GM21515 (cell line): ENCODE measurements around the gene SIGLEC12.
"Not testable (repeated sequence)": the region's sequence is repeated elsewhere in the genome, so short reads cannot be mapped to it uniquely, and the experiment has no call there.

Experiments
- ATAC-seq: cut with Tn5 transposase; IDR thresholded peaks from one replicate; pipeline ENCODE4 v1.9.1; 2021; ENCODE audit not compliant: unreplicated experiment

The SIGLEC12 gene

GRCh38 chr19:51485960-51486660 lies 15.5 kb downstream of the SIGLEC12 start:
- ATAC-seq: no peak

- no peak for ATAC-seq
Measured at GRCh38 chr19:51480590-51480989, 21.0 kb downstream of the SIGLEC12 start.

- no peak for ATAC-seq
Measured at GRCh38 chr19:51479531-51480331, 21.9 kb downstream of the SIGLEC12 start.

GRCh38 chr19:51478381-51479234 lies 23.0 kb downstream of the SIGLEC12 start, which contains the start of gene CEACAM18:
TSS of gene CEACAM18 (plus strand) at chr19:51478539.
- no peak for ATAC-seq

GRCh38 chr19:51477344-51477743 lies 24.3 kb downstream of the SIGLEC12 start:
- ATAC-seq: no peak

- no peak for ATAC-seq
Measured at GRCh38 chr19:51476164-51476563, 25.4 kb downstream of the SIGLEC12 start.

- no peak for ATAC-seq
Measured at GRCh38 chr19:51473009-51473707, 28.4 kb downstream of the SIGLEC12 start.

- no peak for ATAC-seq
Measured at GRCh38 chr19:51472607-51473006, 29.0 kb downstream of the SIGLEC12 start.

GRCh38 chr19:51471527-51471926 lies 30.1 kb downstream of the SIGLEC12 start:
- ATAC-seq: no peak

- no peak for ATAC-seq
Measured at GRCh38 chr19:51470966-51471365, 30.6 kb downstream of the SIGLEC12 start.

- ATAC-seq: no peak
Measured at GRCh38 chr19:51469629-51470028, 32.0 kb downstream of the SIGLEC12 start.

GRCh38 chr19:51469162-51469561 lies 32.4 kb downstream of the SIGLEC12 start:
- no peak for ATAC-seq

- ATAC-seq: no peak
Measured at GRCh38 chr19:51468545-51468920, 33.1 kb downstream of the SIGLEC12 start.

GRCh38 chr19:51467864-51468544 lies 33.6 kb downstream of the SIGLEC12 start:
- no peak for ATAC-seq

- ATAC-seq: no peak
Measured at GRCh38 chr19:51466723-51467122, 34.9 kb downstream of the SIGLEC12 start.

GRCh38 chr19:51463976-51464581 lies 37.5 kb downstream of the SIGLEC12 start:
- ATAC-seq: not testable (repeated sequence)

- no peak for ATAC-seq
Measured at GRCh38 chr19:51462681-51463080, 38.9 kb downstream of the SIGLEC12 start.

- no peak for ATAC-seq
Measured at GRCh38 chr19:51462276-51462675, 39.3 kb downstream of the SIGLEC12 start.

GRCh38 chr19:51461723-51462161 lies 39.9 kb downstream of the SIGLEC12 start:
- ATAC-seq: no peak
